Progenitor cell of endocrine pancreas (in vitro differentiated cells): ENCODE results near the gene AMER2. TPM values are rescaled to one million over a fixed set of nuclear protein-coding genes. Genes with fewer than 3 reads are reported as not detected.

ENCODE experiments used
- DNase-seq: peaks from one replicate; pipeline ENCODE4 v3.0.0; 2021; ENCODE audit warnings: low spot score; ENCODE audit not compliant: unreplicated experiment
- H3K27ac Mint-ChIP-seq: 2 replicates; pipeline ENCODE4 v1.8.0; 2021; ENCODE audit warnings: mild to moderate bottlenecking, moderate library complexity, mixed read lengths
- H3K27me3 Mint-ChIP-seq: 2 replicates; pipeline ENCODE4 v1.8.0; 2021; ENCODE audit warnings: mixed read lengths
- H3K36me3 Mint-ChIP-seq: 2 replicates; pipeline ENCODE4 v1.8.0; 2022; ENCODE audit warnings: mixed read lengths; ENCODE audit not compliant: insufficient read depth
- H3K4me1 Mint-ChIP-seq: 2 replicates; pipeline ENCODE4 v1.8.0; 2021; ENCODE audit warnings: low read depth, mixed read lengths
- H3K4me3 Mint-ChIP-seq: 2 replicates; pipeline ENCODE4 v1.8.0; 2021; ENCODE audit warnings: low read depth, mild to moderate bottlenecking, moderate library complexity, mixed read lengths
- H3K9me3 Mint-ChIP-seq: 2 replicates; pipeline ENCODE4 v1.8.0; 2021; ENCODE audit warnings: low read depth, mixed read lengths
- total RNA-seq: library from RNA; stranded (reverse); gene quantifications from 2 replicates; pipeline ENCODE4 v1.2.1, GENCODE V29; 2021
- TF ChIP-seq, protein P1 (sequence below): fragments of 200-600 bp; sonication (generic); IDR thresholded peaks from one replicate; pipeline ENCODE4 v1.5.0; 2021; ENCODE audit warnings: antibody characterized with exemption, mild to moderate bottlenecking; ENCODE audit not compliant: unreplicated experiment

Gene AMER2
- total RNA-seq, 1 donor from 2014 or later, result 0.05 TPM

DNA sequence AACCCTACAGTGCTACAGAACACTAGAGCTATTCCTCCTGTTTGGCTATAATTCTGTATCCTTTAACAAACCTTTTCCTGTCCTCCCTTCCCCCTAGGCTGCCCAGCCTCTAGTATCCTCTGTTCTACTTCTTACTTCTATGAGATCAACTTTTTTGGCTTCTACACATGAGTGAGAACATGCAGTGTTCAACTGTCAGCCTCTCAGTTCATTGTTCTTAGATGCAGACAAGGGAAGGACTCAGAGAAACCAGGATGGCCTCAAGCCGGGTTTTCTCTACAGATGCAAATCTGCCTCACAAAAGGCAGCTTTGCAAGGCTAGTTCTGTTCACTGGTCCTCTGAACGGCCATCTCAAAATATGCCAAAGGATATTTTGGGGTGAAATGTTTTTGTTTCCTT lies 18.4 kb downstream of the AMER2 start:
- no peak for DNase-seq
- Mint-ChIP-seq H3K36me3 (no peaks in the 10 kb centered on the region), H3K4me1 (peaks cover 12% of the 10 kb centered on the region), H3K27ac (no peak overlapping the region), H3K9me3 (no peaks in the 10 kb centered on the region), H3K27me3 (peaks cover 31% of the 10 kb centered on the region), H3K4me3 (no peak overlapping the region)
- TF ChIP-seq, protein P1, sequence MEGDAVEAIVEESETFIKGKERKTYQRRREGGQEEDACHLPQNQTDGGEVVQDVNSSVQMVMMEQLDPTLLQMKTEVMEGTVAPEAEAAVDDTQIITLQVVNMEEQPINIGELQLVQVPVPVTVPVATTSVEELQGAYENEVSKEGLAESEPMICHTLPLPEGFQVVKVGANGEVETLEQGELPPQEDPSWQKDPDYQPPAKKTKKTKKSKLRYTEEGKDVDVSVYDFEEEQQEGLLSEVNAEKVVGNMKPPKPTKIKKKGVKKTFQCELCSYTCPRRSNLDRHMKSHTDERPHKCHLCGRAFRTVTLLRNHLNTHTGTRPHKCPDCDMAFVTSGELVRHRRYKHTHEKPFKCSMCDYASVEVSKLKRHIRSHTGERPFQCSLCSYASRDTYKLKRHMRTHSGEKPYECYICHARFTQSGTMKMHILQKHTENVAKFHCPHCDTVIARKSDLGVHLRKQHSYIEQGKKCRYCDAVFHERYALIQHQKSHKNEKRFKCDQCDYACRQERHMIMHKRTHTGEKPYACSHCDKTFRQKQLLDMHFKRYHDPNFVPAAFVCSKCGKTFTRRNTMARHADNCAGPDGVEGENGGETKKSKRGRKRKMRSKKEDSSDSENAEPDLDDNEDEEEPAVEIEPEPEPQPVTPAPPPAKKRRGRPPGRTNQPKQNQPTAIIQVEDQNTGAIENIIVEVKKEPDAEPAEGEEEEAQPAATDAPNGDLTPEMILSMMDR, result no peak

DNA sequence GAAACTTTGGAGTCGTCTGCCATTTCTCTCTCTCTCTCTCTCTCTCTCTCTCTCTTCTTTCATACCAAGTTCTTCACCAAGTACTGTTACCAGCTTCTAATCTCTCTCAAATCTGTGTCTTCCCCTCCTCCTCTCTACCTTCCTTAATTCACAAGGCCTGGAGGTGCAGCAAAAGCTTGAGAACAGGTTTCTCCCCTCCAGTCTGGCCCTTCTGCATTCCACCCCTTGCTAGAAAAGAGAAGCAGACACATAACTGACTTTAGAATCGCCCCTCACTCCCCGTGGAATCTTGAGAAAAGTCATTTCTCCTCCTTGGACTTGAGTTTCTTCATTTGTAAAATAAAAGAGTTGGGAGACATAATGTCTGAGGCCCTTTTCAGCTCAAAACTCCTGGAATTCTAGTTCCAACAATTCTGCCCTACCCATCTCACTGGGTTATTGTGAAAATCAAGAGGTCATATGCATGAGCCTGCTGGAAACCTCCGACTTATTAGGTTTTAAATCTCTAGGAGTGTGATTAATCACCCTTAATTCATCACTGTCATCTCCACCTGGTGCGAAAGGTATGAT lies 20.4 kb downstream of the AMER2 start:
- DNase-seq, result no peak
- H3K4me1 Mint-ChIP-seq, result peaks cover 12% of the 10 kb centered on the region
- H3K9me3 Mint-ChIP-seq, result peaks cover 9% of the 10 kb centered on the region
- TF ChIP-seq, protein P1, result no peak
- no peaks in the 10 kb centered on the region for H3K36me3 Mint-ChIP-seq
- H3K27ac Mint-ChIP-seq, result no peak overlapping the region
- H3K4me3 Mint-ChIP-seq, result no peak overlapping the region
- H3K27me3 Mint-ChIP-seq, result peaks cover 31% of the 10 kb centered on the region

DNA sequence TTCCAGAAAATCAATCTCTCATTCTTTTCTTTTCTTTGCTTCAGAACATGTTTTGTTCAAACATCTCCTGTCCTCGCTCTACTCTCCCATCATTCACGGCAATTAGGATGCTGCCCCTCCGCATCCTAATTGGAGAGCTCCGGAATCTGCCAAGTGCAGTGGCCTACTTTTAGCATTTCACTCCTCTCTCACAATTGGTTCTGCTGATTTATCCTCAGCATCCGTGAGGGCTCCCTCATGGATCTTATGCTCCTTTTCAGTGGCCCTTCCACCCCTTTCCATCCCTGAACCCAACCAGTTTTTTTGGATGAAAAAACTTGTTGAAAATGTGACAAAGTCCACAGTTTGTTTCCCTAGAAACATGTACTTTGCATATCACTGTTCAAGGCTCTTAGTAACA lies 22.4 kb downstream of the AMER2 start:
- Mint-ChIP-seq H3K27me3 (peaks cover 31% of the 10 kb centered on the region), H3K4me3 (no peak overlapping the region), H3K27ac (no peak overlapping the region), H3K4me1 (peaks cover 12% of the 10 kb centered on the region), H3K9me3 (peaks cover 9% of the 10 kb centered on the region), H3K36me3 (no peaks in the 10 kb centered on the region)
- TF ChIP-seq, protein P1, result no peak
- DNase-seq, result no peak

DNA sequence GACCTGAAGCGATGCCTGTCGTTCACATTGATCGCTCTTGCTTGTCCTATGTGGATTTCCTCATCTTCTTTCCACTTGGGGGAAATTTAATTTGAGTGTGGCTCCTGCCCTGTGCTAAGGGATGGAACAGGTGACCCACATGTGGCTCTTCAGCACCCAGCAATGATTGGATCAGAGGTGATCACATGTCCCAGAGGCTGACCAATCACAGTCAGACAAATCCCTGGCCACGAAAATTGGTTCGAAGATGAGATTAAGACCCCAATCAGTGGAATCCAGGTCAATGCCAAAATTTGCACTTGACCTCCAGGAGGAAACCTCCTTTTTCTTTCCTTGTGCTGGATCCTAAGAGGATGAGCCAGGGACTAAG lies 23.7 kb downstream of the AMER2 start:
- H3K27ac Mint-ChIP-seq, result no peak overlapping the region
- peaks cover 24% of the 10 kb centered on the region for H3K27me3 Mint-ChIP-seq
- H3K4me1 Mint-ChIP-seq, result peaks cover 12% of the 10 kb centered on the region
- no peak for DNase-seq
- TF ChIP-seq, protein P1, result no peak
- H3K36me3 Mint-ChIP-seq, result no peaks in the 10 kb centered on the region
- H3K4me3 Mint-ChIP-seq, result no peak overlapping the region
- peaks cover 9% of the 10 kb centered on the region for H3K9me3 Mint-ChIP-seq

DNA sequence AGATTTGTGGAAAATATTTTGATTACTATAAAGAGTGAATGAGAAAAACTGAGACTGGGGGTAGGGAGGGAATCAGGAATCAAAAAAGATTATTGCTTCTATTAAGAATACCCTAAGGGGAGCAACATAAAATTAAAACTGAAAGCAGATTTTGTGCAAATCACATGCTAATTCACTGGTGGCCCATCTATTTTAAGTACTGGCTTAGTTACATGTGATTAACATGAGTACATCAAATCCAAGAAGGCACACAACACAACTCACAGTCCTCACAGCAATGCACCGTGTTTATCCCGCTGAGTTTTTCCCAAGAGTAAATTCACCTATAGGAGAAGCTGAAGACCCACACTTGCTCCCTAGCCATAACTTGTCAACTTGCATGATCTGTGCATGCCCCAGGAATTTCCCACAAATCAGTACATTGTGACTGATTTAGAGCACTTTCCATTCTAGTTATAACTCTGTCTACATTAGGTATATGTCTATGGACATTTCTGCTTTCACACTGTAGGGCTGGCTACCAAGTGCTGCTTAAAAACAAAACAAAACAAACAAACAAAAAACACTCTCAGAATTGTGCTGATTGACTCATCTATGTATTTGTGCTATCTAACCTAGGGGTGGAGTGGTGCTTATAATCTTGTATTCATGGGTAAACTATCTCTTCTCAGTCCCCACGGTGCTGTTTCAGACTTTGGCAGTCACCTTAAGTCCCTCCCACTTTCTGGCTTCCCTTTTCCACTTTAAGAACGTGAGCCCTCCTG lies 24.3 kb downstream of the AMER2 start:
- Mint-ChIP-seq H3K27me3 (peaks cover 21% of the 10 kb centered on the region), H3K4me1 (peaks cover 12% of the 10 kb centered on the region), H3K36me3 (no peaks in the 10 kb centered on the region), H3K4me3 (no peak overlapping the region), H3K27ac (no peak overlapping the region), H3K9me3 (peaks cover 9% of the 10 kb centered on the region)
- no peak for DNase-seq
- TF ChIP-seq, protein P1, result no peak
